Liver (tissue), 9 donors: ENCODE results near the gene ARHGEF7. TPM values are rescaled to one million over a fixed set of nuclear protein-coding genes. Genes with fewer than 3 reads are reported as not detected.

Source experiments
- DNase-seq: peaks from one replicate; pipeline ENCODE4 v3.0.0-alpha.2; 2017; ENCODE audit warnings: low spot score
- H3K27ac ChIP-seq, 2 donors: one replicate each; pipeline ENCODE4 v1.7.0; 2013; ENCODE audit warnings: inconsistent platforms in 2 of 2, low read length in 2 of 2, control low read depth in 1 of 2, low read depth in 1 of 2, mild to moderate bottlenecking in 1 of 2
- H3K27me3 ChIP-seq, 4 donors: one replicate each; pipeline versions ENCODE4 v1.6.1 to v1.7.0; 2013; ENCODE audit warnings: low read length in 3 of 4, inconsistent platforms in 1 of 4, mild to moderate bottlenecking in 1 of 4, moderate library complexity in 1 of 4; ENCODE audit not compliant: control insufficient read depth in 4 of 4, insufficient read depth in 4 of 4
- H3K36me3 ChIP-seq, 4 donors: one replicate each; pipeline versions ENCODE4 v1.6.1 to v1.7.0; 2013; ENCODE audit warnings: low read length in 3 of 4, mild to moderate bottlenecking in 3 of 4, low read depth in 1 of 4, moderate library complexity in 1 of 4; ENCODE audit not compliant: control insufficient read depth in 4 of 4, insufficient read depth in 3 of 4
- H3K4me1 ChIP-seq, 4 donors: one replicate each; pipeline versions ENCODE4 v1.6.1 to v1.7.0; 2013; ENCODE audit warnings: low read length in 3 of 4, mild to moderate bottlenecking in 3 of 4, moderate library complexity in 1 of 4; ENCODE audit not compliant: control insufficient read depth in 4 of 4, insufficient read depth in 4 of 4
- H3K4me3 ChIP-seq, 3 donors: one replicate each; pipeline versions ENCODE4 v1.6.1 to v1.7.0; 2013; ENCODE audit warnings: low read length in 3 of 3, control low read depth in 1 of 3, low read depth in 1 of 3, mild to moderate bottlenecking in 1 of 3
- H3K9ac ChIP-seq, 2 donors: one replicate each; pipeline ENCODE4 v1.7.0; 2013; ENCODE audit warnings: low read length in 2 of 2, mild to moderate bottlenecking in 2 of 2, moderate library complexity in 2 of 2, control low read depth in 1 of 2, low read depth in 1 of 2
- H3K9me3 ChIP-seq, 4 donors: one replicate each; pipeline versions ENCODE4 v1.6.1 to v1.7.0; 2013; ENCODE audit warnings: low read length in 3 of 4; ENCODE audit not compliant: control insufficient read depth in 4 of 4
- ATF3 ChIP-seq: IDR thresholded peaks from 2 replicates; pipeline ENCODE4 v1.6.1; 2016; ENCODE audit warnings: antibody characterized with exemption
- CTCF ChIP-seq: fragments of 150-350 bp; IDR thresholded peaks from 2 replicates; pipeline ENCODE4 v1.5.1; 2017; ENCODE audit warnings: improper control_type of control experiment, low read depth, low read length; ENCODE audit not compliant: missing input control
- FOXA1 ChIP-seq: IDR thresholded peaks from 2 replicates; pipeline ENCODE4 v1.6.1; 2016; ENCODE audit warnings: antibody characterized with exemption
- GABPA ChIP-seq, 2 donors: IDR thresholded peaks in 1 of 2; conservative IDR thresholded peaks in 1 of 2; 2 replicates each; pipeline ENCODE4 v1.6.1; 2016; ENCODE audit warnings: antibody characterized with exemption in 2 of 2, mild to moderate bottlenecking in 1 of 2, moderate library complexity in 1 of 2
- HNF4A ChIP-seq, 2 donors: conservative IDR thresholded peaks; 2 replicates each; pipeline ENCODE4 v1.6.1; 2016; ENCODE audit warnings: antibody characterized with exemption in 2 of 2, mild to moderate bottlenecking in 2 of 2
- HNF4G ChIP-seq: IDR thresholded peaks from 2 replicates; pipeline ENCODE4 v1.6.1; 2016; ENCODE audit warnings: antibody characterized with exemption
- JUND ChIP-seq, 2 donors: IDR thresholded peaks; 2 replicates each; pipeline ENCODE4 v1.6.1; 2016; ENCODE audit warnings: antibody characterized with exemption in 2 of 2
- MAX ChIP-seq: IDR thresholded peaks from 2 replicates; pipeline ENCODE4 v1.6.1; 2016; ENCODE audit warnings: antibody characterized with exemption
- NR2F2 ChIP-seq: IDR thresholded peaks from 2 replicates; pipeline ENCODE4 v1.6.1; 2016; ENCODE audit warnings: antibody characterized with exemption
- REST ChIP-seq: IDR thresholded peaks from 2 replicates; pipeline ENCODE4 v1.6.1; 2016; ENCODE audit warnings: antibody characterized with exemption, mild to moderate bottlenecking
- RXRA ChIP-seq, 2 donors: IDR thresholded peaks; 2 replicates each; pipeline ENCODE4 v1.6.1; 2017 to 2018; ENCODE audit warnings: antibody characterized with exemption in 2 of 2, mild to moderate bottlenecking in 1 of 2
- SP1 ChIP-seq: IDR thresholded peaks from 2 replicates; pipeline ENCODE4 v1.6.1; 2018; ENCODE audit warnings: antibody characterized with exemption, mild to moderate bottlenecking
- TAF1 ChIP-seq: conservative IDR thresholded peaks from 2 replicates; pipeline ENCODE4 v1.6.1; 2016; ENCODE audit warnings: antibody characterized with exemption, mild to moderate bottlenecking
- YY1 ChIP-seq: IDR thresholded peaks from 2 replicates; pipeline ENCODE4 v1.6.1; 2016; ENCODE audit warnings: antibody characterized with exemption, mild to moderate bottlenecking
- ZBTB33 ChIP-seq: IDR thresholded peaks from 2 replicates; pipeline ENCODE4 v1.6.1; 2016; ENCODE audit warnings: antibody characterized with exemption
- WGBS: extraction: QIAGEN DNeasy Blood & Tissue Kit; methylation state at CpG from one replicate; pipeline ENCODE4 v1.1.7; 2013; 5-methylcytosine and 5-hydroxymethylcytosine counted together
- polyA plus RNA-seq, 2 donors: library from polyadenylated mRNA; stranded (reverse) in 1 of 2; unstranded in 1 of 2; fragments of 200-250 nt in 1 of 2; fragments of >200 nt in 1 of 2; fragmentation: Nextera tagmentation in 1 of 2; extraction: Ambion mirVana in 1 of 2; gene quantifications; one replicate each; pipeline versions ENCODE4 v1.2.1 to v1.2.3, GENCODE V29; 2013 to 2015
- total RNA-seq, 2 donors: library from RNA; depleted of rRNA; stranded (reverse); fragments of >200 nt; gene quantifications; one replicate each; pipeline ENCODE4 v1.2.3, GENCODE V29; 2014
- donor health status: healthy.
- donor health status: healthy.
- donor health status: healthy.
- donor health status: healthy.
- donor health status: healthy.

Gene ARHGEF7
- total and polyA plus RNA-seq, 4 donors = 10.3 to 37.5 (median 20.1) TPM

- Histone ChIP-seq H3K9ac (no peak overlapping the region), H3K4me1 (peaks cover 0 to 2% (median 0%) of the 10 kb centered on the region in 4 donors), H3K36me3 (no peaks in the 10 kb centered on the region), H3K9me3 (no peaks in the 10 kb centered on the region), H3K4me3 (no peak overlapping the region), H3K27me3 (no peaks in the 10 kb centered on the region), H3K27ac (no peak overlapping the region)
- TF ChIP-seq YY1 = no peak
- no peak for TF ChIP-seq NR2F2
- no peak for TF ChIP-seq ZBTB33
- no peak for TF ChIP-seq ATF3
- TF ChIP-seq CTCF = no peak
- no peak for TF ChIP-seq SP1
- no peak for DNase-seq
Measured at GRCh38 chr13:111126509-111126908, 11.4 kb downstream of the ARHGEF7 start.

GRCh38 chr13:111129465-111130115, 14.5 kb downstream of the ARHGEF7 start:
- no peak overlapping the region for H3K9ac ChIP-seq
- no peak for DNase-seq
- H3K4me3 ChIP-seq = no peak overlapping the region
- H3K27ac ChIP-seq = no peak overlapping the region
- no peaks in the 10 kb centered on the region for H3K9me3 ChIP-seq
- TF ChIP-seq HNF4A (conservative IDR thresholded peaks at IDR 0.05) = no peak
- TF ChIP-seq REST = no peak
- no peak for TF ChIP-seq RXRA (IDR thresholded peaks at IDR 0.05)
- no peak for TF ChIP-seq SP1
- TF ChIP-seq ZBTB33 = no peak
- TF ChIP-seq ATF3 = no peak
- TF ChIP-seq YY1 = no peak
- TF ChIP-seq NR2F2 = no peak
- no peak for TF ChIP-seq FOXA1
- TF ChIP-seq CTCF = no peak
- no peak for TF ChIP-seq HNF4G
- TF ChIP-seq JUND (IDR thresholded peaks at IDR 0.05) = no peak
- no peak for TF ChIP-seq GABPA (IDR thresholded peaks at IDR 0.05 in 1 of 2, conservative IDR thresholded peaks at IDR 0.05 in 1 of 2)
- TF ChIP-seq MAX = no peak
- no peak for TF ChIP-seq TAF1
- WGBS = 87% methylated on average over 9 of the region's 9 CpGs
- H3K4me1 ChIP-seq = peaks cover 0 to 2% (median 0%) of the 10 kb centered on the region in 4 donors
- H3K36me3 ChIP-seq = no peaks in the 10 kb centered on the region
- H3K27me3 ChIP-seq = no peaks in the 10 kb centered on the region
